H1 (cell line): ENCODE data around the gene STARD8. TPM values are rescaled to one million over a fixed set of nuclear protein-coding genes. Genes with fewer than 3 reads are reported as not detected.

ENCODE experiments used
- CHD7 ChIP-seq: fragments of 300-600 bp; sonication (generic); IDR thresholded peaks from 2 replicates; pipeline ENCODE4 v1.7.1; 2012; ENCODE audit warnings: low read length, moderate library complexity, mild to moderate bottlenecking, inconsistent platforms; ENCODE audit not compliant: insufficient replicate concordance
- KDM4A ChIP-seq: IDR thresholded peaks from one replicate; pipeline ENCODE4 v1.7.1; 2012; ENCODE audit warnings: low read depth, mild to moderate bottlenecking, moderate library complexity, low read length, inconsistent platforms; ENCODE audit not compliant: severe bottlenecking
- USF2 ChIP-seq: IDR thresholded peaks from 2 replicates; pipeline ENCODE4 v1.6.1; 2011; ENCODE audit warnings: low read length, improper control_type of control experiment
- polyA plus RNA-seq, 7 experiments: library from polyadenylated mRNA; depleted of rRNA in 3 of 7; stranded (reverse) in 5 of 7; unstranded in 2 of 7; fragments of >200 nt in 5 of 7; fragments of 200-250 nt in 2 of 7; gene quantifications; 1 replicate in 5 of 7; 2 replicates in 1 of 7; 4 replicates in 1 of 7; pipeline versions ENCODE4 v1.2.1 to v1.2.3, GENCODE V29; 2011 to 2013; ENCODE audit warnings: missing spikeins in 2 of 7, mixed read lengths in 2 of 7
- total RNA-seq: library from RNA; stranded (reverse); fragmentation: NEBNext Ultra II Directional; extraction: Animal tissue kit (Norgen Biotek cat#: 25700); gene quantifications from 2 replicates; pipeline ENCODE4 v1.2.1, GENCODE V29; 2021

The STARD8 gene
- total and polyA plus RNA-seq, 2 of the 8 experiments (the other 6 are each of a cell fraction or from before 2014, with no cell fraction given) = 1.8 to 3.8 TPM

GRCh38 chrX:68660746-68661145 is 13.3 kb downstream of the STARD8 start (continued):
- TF ChIP-seq CHD7 (no peak), KDM4A (no peak), USF2 (no peak)
